Activated T-cell treated with anti-CD3 and anti-CD28 coated beads for 24 hours (primary cell): ENCODE measurements around the gene TOMM5.

Experiments
- DNase-seq: peaks from one replicate; pipeline ENCODE4 v3.0.0-alpha.2; 2020; ENCODE audit warnings: low read depth

The TOMM5 gene

GRCh38 chr9:37592108-37592951 is at the start of gene TOMM5:
TOMM5 (minus strand) TSS chr9:37592597; CDS start chr9:37592532, 65 bp downstream.
- peak; percentile 88 for DNase-seq

DNA sequence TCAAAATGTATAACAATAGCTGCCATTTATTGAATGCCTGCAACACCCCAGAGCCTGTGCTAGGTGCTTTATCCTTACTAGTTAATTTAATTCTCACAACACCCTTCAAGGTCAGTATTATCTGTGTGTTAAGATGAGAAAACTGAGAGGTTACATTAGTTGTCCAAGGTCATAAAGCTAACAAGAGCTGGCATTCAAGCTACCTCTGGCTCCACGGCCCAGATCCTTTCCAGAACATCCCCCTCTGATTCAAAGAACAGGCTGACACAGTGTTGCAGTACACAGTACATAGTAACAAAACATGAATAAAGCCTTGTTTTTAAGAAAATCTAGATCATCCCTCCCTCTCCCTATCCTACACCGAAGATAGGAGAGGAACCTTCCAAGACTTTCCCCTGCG is 48.9 kb upstream of the TOMM5 start:
- no peak for DNase-seq

DNA sequence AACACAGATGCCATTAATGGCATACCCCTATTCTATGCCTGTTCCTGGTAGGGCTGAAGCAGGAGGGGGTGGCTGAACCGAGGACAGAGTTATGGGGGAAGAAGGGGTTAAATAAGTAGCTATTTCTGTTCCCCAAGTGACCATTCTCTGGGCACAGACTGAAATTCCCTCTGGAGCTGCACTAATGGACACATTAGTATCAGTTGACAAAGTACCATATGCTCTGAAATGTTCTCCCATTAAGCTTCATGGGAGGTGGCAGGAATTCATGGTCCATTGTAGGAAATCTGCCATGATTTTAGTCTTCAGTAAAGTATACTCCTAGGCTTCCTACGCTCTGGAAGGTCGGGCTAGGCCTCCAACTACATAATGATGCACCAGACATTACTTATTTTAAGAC is 47.8 kb upstream of the TOMM5 start:
- DNase-seq, result no peak

GRCh38 chr9:37639841-37640240 is 47.4 kb upstream of the TOMM5 start:
- DNase-seq, result no peak

DNA sequence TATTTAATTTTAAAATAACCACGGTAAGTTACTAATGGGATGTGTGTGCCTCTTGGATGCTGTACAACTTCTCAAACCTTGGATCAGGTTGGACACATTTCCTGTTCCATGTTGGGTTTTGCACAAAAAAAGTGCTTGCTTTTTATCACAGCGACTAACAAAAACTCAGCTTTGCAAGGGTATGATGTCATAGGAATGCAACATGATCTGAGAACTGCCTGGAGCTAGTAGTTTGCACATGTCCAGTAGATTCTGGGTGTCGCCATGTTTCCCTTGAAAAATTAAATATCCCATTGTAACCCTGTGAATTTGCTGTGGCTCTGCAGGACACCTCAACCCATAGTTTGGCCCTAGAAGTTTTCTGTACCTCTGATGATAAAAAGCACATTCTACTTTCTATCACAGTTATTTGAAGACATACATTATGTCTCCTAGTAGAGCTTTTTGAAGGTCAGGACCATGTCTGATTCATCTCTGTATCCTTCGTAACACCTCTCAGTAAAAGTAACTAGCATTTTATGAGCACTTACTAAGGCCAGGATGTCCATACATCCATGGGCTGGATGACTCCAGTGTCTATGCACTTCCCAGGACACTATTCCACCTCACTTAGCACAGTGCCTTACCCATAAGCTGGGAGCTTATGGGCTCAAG is 46.8 kb upstream of the TOMM5 start:
- DNase-seq, result no peak

GRCh38 chr9:37636511-37637448 is 44.4 kb upstream of the TOMM5 start:
- no peak for DNase-seq

GRCh38 chr9:37635808-37636207 is 43.4 kb upstream of the TOMM5 start:
- DNase-seq, result no peak

- no peak for DNase-seq
Observed at GRCh38 chr9:37632479-37632878, 40.1 kb upstream of the TOMM5 start.

DNA sequence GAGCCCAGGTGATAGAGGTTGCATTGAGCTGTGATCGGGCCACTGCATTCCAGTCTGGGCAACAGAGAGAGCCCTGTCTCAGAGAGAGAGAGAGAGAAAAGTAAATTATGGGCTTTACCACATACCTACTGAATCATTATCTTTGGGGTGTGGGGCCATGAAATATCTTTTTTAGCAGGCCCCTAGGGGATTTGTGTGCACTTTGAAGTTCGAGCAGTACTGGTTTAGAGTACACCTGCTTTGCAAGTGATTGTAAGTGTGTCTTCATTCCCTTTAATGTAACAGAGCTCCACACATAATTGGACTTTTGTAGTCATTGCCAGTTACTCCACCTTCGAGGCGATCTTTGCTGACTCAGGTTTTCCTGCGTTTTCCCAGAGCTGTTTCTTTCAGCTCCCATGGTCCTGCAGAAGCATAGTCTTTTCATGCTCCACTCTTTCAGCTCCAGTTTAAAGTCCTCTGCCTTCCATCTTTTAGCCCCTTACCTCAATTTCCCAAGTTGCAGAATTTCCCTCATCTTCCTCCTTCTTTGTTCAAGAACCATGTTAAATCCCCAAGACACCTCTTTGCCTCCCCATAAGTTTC is 34.4 kb upstream of the TOMM5 start:
- DNase-seq, result no peak

- DNase-seq, result no peak
Observed at GRCh38 chr9:37625758-37626147, 33.4 kb upstream of the TOMM5 start.

DNA sequence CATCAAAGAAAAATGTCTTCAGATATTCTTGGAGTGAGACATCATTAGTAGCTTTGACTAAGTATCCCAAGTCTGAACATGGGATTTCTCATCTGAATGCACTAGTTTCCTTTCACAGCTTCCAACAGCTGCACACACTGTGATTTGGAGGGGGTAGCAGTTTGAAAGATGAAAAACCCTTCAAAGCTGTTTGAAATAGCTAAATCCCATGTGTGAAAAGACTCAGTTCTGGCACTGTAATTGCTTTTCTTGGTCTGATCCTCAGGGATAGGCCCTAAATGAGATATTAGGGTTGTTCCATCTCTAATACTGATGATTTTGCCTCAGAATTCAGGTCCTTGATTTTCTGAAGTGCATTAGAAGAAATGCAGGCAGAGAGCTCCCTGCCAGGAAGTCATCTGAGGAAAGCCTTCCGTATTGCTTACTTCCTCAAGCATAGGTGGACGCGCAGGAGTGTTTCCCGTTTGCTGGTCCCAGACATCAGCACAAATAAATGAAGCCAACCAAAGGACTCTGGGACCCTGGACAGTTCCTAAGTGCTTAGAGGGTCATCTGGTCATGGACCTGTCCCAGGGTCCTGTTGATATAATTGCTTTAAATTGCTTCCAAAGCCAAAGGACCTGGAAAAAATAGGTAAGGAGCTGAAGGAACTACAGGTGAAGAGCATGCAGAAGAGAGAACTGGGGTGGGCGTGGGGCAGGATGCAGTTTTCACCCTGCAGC is 32.8 kb upstream of the TOMM5 start:
- DNase-seq, result no peak

DNA sequence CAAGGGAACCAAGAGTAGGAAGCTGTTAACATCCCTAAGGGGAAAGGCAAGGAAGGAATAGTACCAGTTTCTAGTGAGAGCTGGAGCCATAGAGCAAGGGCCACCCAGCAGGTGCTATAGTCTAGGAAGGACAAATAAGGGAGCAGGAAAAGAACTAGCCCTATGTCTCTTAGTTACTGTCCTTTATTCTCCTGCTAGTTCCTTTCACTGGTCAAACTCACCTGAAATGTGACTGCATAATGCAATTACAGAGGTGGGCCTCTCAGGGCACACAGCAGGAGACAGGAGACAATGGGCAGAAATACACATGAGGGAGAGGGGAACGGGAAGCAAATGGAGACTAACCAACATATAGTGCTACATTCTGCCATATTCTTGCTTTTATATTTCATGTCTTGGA is 31.7 kb upstream of the TOMM5 start:
- no peak for DNase-seq

- DNase-seq, result no peak
Observed at GRCh38 chr9:37623267-37623666, 30.9 kb upstream of the TOMM5 start.

DNA sequence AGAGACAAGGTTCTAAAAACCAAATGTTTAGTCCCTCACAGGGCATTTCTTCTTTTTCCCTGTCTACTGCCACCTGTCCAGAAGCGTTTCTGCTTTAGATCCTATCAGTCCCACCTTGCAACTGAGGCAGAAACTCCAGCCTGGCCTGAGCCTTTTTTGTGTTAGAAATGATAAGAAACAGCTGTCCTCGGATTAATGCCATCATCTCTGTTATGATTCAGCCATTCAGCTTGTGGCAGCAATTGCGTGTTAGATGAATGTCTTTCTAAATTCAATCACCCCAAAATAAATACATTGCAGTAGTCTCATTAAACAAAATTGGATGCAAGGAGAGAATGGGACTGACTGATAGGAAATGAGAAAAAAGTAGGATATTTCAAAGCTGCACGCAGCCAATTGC is 30.1 kb upstream of the TOMM5 start:
- no peak for DNase-seq

GRCh38 chr9:37621273-37622121 is 29.1 kb upstream of the TOMM5 start:
- no peak for DNase-seq

DNA sequence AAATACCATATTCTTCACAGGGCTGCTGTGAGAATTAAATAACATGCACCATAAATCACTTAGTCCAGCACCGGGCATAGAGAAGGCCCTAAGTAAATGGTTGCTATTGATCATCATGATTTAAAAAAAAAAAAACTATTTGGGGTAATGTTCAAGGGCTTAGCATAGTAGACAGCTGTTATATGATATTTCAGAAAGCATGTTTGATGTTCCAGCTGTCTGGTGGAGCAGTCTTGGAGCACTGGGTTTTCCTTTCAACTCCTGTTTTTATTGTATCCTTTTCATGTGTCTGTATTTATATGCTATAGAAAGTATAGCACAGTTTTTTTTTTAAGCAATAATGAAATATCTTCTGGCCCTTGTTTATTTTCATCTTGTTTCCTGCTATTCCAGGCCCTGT is 28.0 kb upstream of the TOMM5 start:
- no peak for DNase-seq

- DNase-seq, result no peak
Observed at GRCh38 chr9:37619806-37620205, 27.4 kb upstream of the TOMM5 start.

GRCh38 chr9:37618817-37619216 is 26.4 kb upstream of the TOMM5 start:
- no peak for DNase-seq

- DNase-seq, result no peak
Observed at GRCh38 chr9:37617832-37618231, 25.4 kb upstream of the TOMM5 start.

DNA sequence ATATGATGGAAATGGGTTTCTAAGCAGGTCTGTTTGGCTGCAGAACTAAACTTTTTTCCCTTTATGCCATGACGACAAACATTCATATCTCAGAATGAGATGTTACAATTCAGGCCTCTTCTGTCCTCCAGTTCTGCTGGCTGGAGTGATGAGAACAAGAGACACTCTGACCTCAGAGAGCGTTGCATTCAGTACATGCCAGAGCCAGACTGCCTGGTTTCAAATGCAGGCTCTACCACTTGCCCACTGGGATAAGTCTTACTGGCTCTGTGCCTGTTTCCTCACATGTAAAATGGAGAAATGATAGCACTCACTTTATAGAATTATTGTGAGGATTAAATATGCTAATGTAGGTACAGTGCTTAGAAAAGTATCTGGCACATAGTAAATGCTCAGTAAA is 24.8 kb upstream of the TOMM5 start:
- DNase-seq, result no peak

DNA sequence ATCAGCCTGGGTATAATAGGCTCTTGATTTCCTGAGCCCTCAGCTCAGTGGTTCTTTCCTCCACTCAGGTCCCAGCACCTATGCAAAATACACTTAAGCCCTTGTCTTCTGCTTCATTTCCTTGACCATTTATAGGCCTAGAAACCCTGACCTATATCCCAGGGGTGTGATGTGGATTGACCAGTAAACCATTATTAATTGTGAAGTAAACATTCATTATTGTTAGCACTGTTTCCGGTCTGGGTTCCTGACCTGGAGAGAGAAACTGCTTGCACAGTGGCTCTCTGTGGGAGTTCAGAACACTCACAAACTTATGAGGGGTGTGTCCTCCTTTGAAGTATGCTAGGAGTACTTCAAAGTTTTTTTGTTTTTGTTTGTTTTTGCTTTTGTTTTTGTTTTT is 19.6 kb upstream of the TOMM5 start:
- DNase-seq, result no peak
